Esophagus squamous epithelium (tissue), 5 donors: ENCODE measurements around the gene HSPB9. TPM values are rescaled to one million over a fixed set of nuclear protein-coding genes. Genes with fewer than 3 reads are reported as not detected.

Source experiments
- DNase-seq: peaks from one replicate; lab custom pipeline; 2025; lab: John Stamatoyannopoulos, UW
- H3K27ac ChIP-seq, 4 donors: fragments of 200-600 bp; sonication (generic); one replicate each; pipeline ENCODE4 v1.5.1; 2016 to 2019; ENCODE audit warnings: mild to moderate bottlenecking in 1 of 4
- H3K27me3 ChIP-seq, 4 donors: fragments of 200-600 bp; sonication (generic); 1 replicate in 3 of 4; 2 replicates in 1 of 4; pipeline versions ENCODE4 v1.5.1 to v1.6.0; 2017 to 2021; ENCODE audit warnings: antibody characterized with exemption in 1 of 4
- H3K36me3 ChIP-seq, 3 donors: fragments of 200-600 bp; sonication (generic); one replicate each; pipeline ENCODE4 v1.5.1; 2016 to 2019
- H3K4me1 ChIP-seq, 3 donors: fragments of 200-600 bp; sonication (generic); one replicate each; pipeline ENCODE4 v1.5.1; 2017 to 2019
- H3K4me3 ChIP-seq, 4 donors: fragments of 200-600 bp; sonication (generic); 1 replicate in 3 of 4; 2 replicates in 1 of 4; pipeline ENCODE4 v1.5.1; 2016 to 2019; ENCODE audit warnings: mild to moderate bottlenecking in 2 of 4, moderate library complexity in 1 of 4
- H3K9me3 ChIP-seq, 3 donors: fragments of 200-600 bp; sonication (generic); one replicate each; pipeline ENCODE4 v1.5.1; 2016 to 2019
- POLR2A ChIP-seq, 4 donors: fragments of 450-650 bp; IDR thresholded peaks; one replicate each; pipeline ENCODE4 v1.6.1; 2017; ENCODE audit warnings: antibody characterized with exemption in 4 of 4, mild to moderate bottlenecking in 4 of 4, moderate library complexity in 3 of 4
- WGBS, 2 donors: methylation state at CpG; one replicate each; pipeline ENCODE4 v1.1.5; 2018; 5-methylcytosine and 5-hydroxymethylcytosine counted together
- intact Hi-C: fragments of 100-400 bp; cut with DNase I; formaldehyde crosslinking; loops from one replicate; pipeline ENCODE4 v1.15.0; 2022
- total RNA-seq, 4 donors: library from RNA; depleted of rRNA; stranded (reverse); fragments of >200 nt; gene quantifications; one replicate each; pipeline ENCODE4 v1.1.0, GENCODE V29; 2016
- TF ChIP-seq, protein P1 (sequence below), 6 experiments: fragments of 450-650 bp in 4 of 6; fragments of 200-600 bp in 2 of 6; sonication (generic) in 2 of 6; IDR thresholded peaks; one replicate each; pipeline ENCODE4 v1.5.1; 2016 to 2019; ENCODE audit warnings: antibody characterized with exemption in 6 of 6, mild to moderate bottlenecking in 4 of 6, moderate library complexity in 4 of 6
- donor health status: DM: yes; HTN: yes; CAD: no.

HSPB9 gene
- total RNA-seq, 4 donors from 2014 or later = not detected

GRCh38 chr17:42078396-42079043 is 44.1 kb upstream of the HSPB9 start:
- no peak for TF ChIP-seq POLR2A (IDR thresholded peaks at IDR 0.05)
- TF ChIP-seq, protein P1, sequence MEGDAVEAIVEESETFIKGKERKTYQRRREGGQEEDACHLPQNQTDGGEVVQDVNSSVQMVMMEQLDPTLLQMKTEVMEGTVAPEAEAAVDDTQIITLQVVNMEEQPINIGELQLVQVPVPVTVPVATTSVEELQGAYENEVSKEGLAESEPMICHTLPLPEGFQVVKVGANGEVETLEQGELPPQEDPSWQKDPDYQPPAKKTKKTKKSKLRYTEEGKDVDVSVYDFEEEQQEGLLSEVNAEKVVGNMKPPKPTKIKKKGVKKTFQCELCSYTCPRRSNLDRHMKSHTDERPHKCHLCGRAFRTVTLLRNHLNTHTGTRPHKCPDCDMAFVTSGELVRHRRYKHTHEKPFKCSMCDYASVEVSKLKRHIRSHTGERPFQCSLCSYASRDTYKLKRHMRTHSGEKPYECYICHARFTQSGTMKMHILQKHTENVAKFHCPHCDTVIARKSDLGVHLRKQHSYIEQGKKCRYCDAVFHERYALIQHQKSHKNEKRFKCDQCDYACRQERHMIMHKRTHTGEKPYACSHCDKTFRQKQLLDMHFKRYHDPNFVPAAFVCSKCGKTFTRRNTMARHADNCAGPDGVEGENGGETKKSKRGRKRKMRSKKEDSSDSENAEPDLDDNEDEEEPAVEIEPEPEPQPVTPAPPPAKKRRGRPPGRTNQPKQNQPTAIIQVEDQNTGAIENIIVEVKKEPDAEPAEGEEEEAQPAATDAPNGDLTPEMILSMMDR (IDR thresholded peaks at IDR 0.05) = no peak
- Histone ChIP-seq H3K27me3 (peaks cover 0 to 18% (median 0%) of the 10 kb centered on the region in 4 donors), H3K4me3 (no peak overlapping the region), H3K27ac (no peak overlapping the region), H3K36me3 (no peaks in the 10 kb centered on the region), H3K9me3 (no peaks in the 10 kb centered on the region), H3K4me1 (no peaks in the 10 kb centered on the region)
- no peak for DNase-seq
- 72 to 85% methylated on average over 6 to 8 of the region's 8 CpGs for WGBS, 2 donors
- intact Hi-C loops = no loop called here

DNA sequence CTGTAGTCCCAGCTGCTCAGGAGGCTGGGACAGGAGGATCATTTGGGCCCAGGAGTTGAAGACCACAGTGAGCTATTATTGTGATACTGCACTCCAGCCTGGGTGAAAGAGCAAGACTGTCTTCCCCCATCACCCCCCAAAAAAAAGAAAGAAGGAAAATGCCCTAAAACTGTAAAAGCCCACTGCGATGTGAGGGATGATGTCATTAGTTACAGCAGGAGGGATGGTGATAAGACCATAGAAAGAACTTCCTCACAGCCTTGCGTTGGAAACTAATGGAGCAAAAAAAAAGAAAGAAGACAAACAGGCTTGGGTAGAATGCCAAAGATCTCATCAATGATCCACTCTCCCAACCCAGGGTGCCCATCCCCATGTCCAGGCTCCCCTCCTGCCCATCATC is 43.1 kb upstream of the HSPB9 start:
- intact Hi-C loops = no loop called here
- TF ChIP-seq, protein P1 (IDR thresholded peaks at IDR 0.05) = no peak
- no peak for TF ChIP-seq POLR2A (IDR thresholded peaks at IDR 0.05)
- 69 to 73% methylated on average over 2 of the region's 2 CpGs for WGBS, 2 donors
- Histone ChIP-seq H3K4me3 (no peak overlapping the region), H3K27ac (no peak overlapping the region), H3K36me3 (no peaks in the 10 kb centered on the region), H3K27me3 (peaks cover 0 to 13% (median 0%) of the 10 kb centered on the region in 4 donors), H3K4me1 (no peaks in the 10 kb centered on the region), H3K9me3 (no peaks in the 10 kb centered on the region)
- DNase-seq = no peak

DNA sequence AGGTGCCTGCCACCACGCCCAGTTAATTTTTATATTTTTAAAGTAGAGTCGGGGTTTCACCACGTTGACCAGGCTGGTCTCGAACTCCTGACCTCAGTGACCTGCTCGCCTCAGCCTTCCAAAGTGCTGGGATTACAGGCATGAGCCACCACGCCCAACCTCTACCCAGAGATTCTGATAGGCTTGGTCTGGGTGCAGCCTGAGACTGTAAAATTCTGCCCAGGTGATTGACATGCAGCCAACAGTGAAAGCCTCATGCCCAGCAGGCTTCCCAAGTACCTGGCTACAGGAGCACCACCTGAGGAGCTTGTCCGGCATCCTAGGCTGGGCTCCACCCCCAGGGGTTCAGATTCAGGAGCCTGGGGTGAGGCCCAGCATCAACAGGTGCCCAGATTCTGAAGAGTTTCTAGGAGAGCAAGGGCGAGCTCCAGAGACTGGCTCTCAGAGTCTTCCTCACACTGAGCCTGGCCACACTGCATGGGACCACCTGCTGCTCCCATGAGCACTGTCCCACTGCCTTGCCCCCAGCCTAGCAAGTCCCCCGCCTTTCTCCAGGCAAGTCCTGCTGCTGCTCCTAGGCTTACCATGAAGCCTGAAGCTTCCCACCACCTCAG is 41.0 kb upstream of the HSPB9 start:
- no peak overlapping the region for H3K27ac ChIP-seq
- intact Hi-C loops = no loop called here
- DNase-seq = no peak
- H3K4me3 ChIP-seq = no peak overlapping the region
- no peaks in the 10 kb centered on the region for H3K36me3 ChIP-seq
- 64 to 83% methylated on average over 3 to 9 of the region's 9 CpGs for WGBS, 2 donors
- H3K9me3 ChIP-seq = no peaks in the 10 kb centered on the region
- no peak for TF ChIP-seq POLR2A (IDR thresholded peaks at IDR 0.05)
- TF ChIP-seq, protein P1 (IDR thresholded peaks at IDR 0.05) = no peak
- no peaks in the 10 kb centered on the region for H3K4me1 ChIP-seq
- H3K27me3 ChIP-seq = peaks cover 0 to 13% (median 0%) of the 10 kb centered on the region in 4 donors

DNA sequence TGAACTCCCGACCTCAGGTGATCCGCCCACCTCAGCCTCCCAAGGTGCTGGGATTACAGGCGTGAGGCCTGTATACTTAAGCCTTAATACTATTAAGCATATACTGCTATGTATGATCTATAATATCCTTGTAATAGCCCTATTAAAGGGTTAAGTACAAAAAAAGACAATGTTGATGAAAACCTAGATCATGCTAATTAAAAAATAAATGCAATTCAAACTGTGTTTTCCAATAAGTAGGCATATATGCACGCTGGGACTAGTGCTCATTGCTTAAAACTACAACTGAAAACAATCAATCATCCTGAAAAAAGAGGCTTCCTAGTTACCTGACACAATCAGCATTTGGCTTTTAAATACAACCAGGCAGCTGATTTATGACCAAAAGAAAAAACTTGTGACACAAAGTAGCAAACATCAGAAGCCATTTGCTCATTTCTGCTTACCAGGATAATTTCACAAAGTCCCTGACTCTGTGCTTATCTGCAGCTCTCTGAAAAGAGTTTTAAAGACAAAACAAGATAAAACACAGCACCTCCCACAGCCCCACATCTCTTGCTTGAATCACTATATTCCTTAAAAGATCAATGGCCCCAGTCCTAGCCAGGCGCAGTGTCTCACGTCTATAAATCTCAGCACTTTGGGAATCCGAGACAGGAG is 35.4 kb upstream of the HSPB9 start:
- Histone ChIP-seq H3K27ac (no peak overlapping the region), H3K36me3 (no peaks in the 10 kb centered on the region), H3K9me3 (no peaks in the 10 kb centered on the region), H3K4me1 (no peaks in the 10 kb centered on the region), H3K27me3 (peaks cover 0 to 25% (median 0%) of the 10 kb centered on the region in 4 donors), H3K4me3 (no peak overlapping the region)
- intact Hi-C loops = no loop called here
- 61 to 70% methylated on average over 6 to 7 of the region's 7 CpGs for WGBS, 2 donors
- TF ChIP-seq, protein P1 (IDR thresholded peaks at IDR 0.05) = no peak
- TF ChIP-seq POLR2A (IDR thresholded peaks at IDR 0.05) = no peak
- DNase-seq = no peak
